A549 (cell line): Measurements from ENCODE around the gene LMOD1. TPM values are rescaled to one million over a fixed set of nuclear protein-coding genes. Genes with fewer than 3 reads are reported as not detected.

Experiments
- ATAC-seq, 2 experiments: fragments of 200-7000 bp in 1 of 2; fragments of >200 bp in 1 of 2; cut with Nextera tagmentation in 1 of 2; cut with Tn5 transposase in 1 of 2; 3 replicates each; pipeline versions ENCODE4 v1.8.0 to v1.9.1; 2018 to 2020; ENCODE audit warnings: mild to moderate bottlenecking in 1 of 2, moderate library complexity in 1 of 2
- CTCF ChIA-PET: fragments of 300-600 bp; sonication (Branson Sonifier 250); formaldehyde crosslinking; extraction: SDS; loops from one replicate; lab custom pipeline; 2021; ENCODE audit warnings: antibody characterized with exemption, inconsistent platforms; lab: Yijun Ruan, JAX
- POLR2A ChIA-PET: fragments of 350-600 bp; formaldehyde crosslinking; extraction: SDS; loops from one replicate; lab custom pipeline; 2021; ENCODE audit warnings: antibody characterized with exemption, inconsistent platforms; lab: Yijun Ruan, JAX
- DNase-seq, 2 experiments: peaks; one replicate each; pipeline versions ENCODE4 v3.0.0 to v3.0.0-alpha.2; 2011 to 2016; ENCODE audit warnings: low read depth in 1 of 2, low spot score in 1 of 2
- FAIRE-seq: peaks from 2 replicates; lab custom pipeline; 2011; peaks lifted over from hg19 to GRCh38; lab: Jason Lieb, UNC
- H3K27ac ChIP-seq, 2 experiments: fragments of >200 bp; sonication (Bioruptor Twin); formaldehyde crosslinking; 3 replicates each; pipeline ENCODE4 v1.5.1; 2016 to 2017
- H3K4me1 ChIP-seq: fragments of >200 bp; sonication (Bioruptor Twin); formaldehyde crosslinking; 3 replicates; pipeline ENCODE4 v1.6.1; 2016
- H3K4me2 ChIP-seq: fragments of >200 bp; sonication (Bioruptor Twin); formaldehyde crosslinking; 3 replicates; pipeline ENCODE4 v1.6.1; 2016
- H3K4me3 ChIP-seq: fragments of >200 bp; sonication (Bioruptor Twin); formaldehyde crosslinking; 3 replicates; pipeline ENCODE4 v1.5.1; 2016
- H3K9me3 ChIP-seq: fragments of >200 bp; sonication (Bioruptor Twin); formaldehyde crosslinking; 3 replicates; pipeline ENCODE4 v1.6.1; 2016
- CBX8 ChIP-seq: fragments of 200-600 bp; sonication (generic); IDR thresholded peaks from 2 replicates; pipeline ENCODE4 v1.6.1; 2016
- EHF ChIP-seq: fragments of 250-450 bp; sonication (Bioruptor Pico); IDR thresholded peaks from 2 replicates; pipeline ENCODE4 v1.5.0; 2020; ENCODE audit warnings: mild to moderate bottlenecking
- EHMT2 ChIP-seq: fragments of 200-600 bp; sonication (generic); IDR thresholded peaks from 2 replicates; pipeline ENCODE4 v1.6.1; 2016; ENCODE audit warnings: antibody characterized with exemption, low read depth, mild to moderate bottlenecking, moderate library complexity
- FOSB ChIP-seq: fragments of 250-450 bp; sonication (Bioruptor Pico); IDR thresholded peaks from 2 replicates; pipeline ENCODE4 v1.5.0; 2020; ENCODE audit warnings: mild to moderate bottlenecking, moderate library complexity
- FOSL2 ChIP-seq, 2 experiments: fragments of 450-650 bp in 1 of 2; fragments of >200 bp in 1 of 2; sonication (Bioruptor Twin) in 1 of 2; formaldehyde crosslinking; IDR thresholded peaks; 2 replicates each; pipeline versions ENCODE4 v1.5.0 to v1.6.1; 2016 to 2020; ENCODE audit warnings: mild to moderate bottlenecking in 1 of 2, moderate library complexity in 1 of 2
- HOXA7 ChIP-seq: fragments of 250-450 bp; sonication (Bioruptor Pico); IDR thresholded peaks from 2 replicates; pipeline ENCODE4 v1.5.0; 2020; ENCODE audit warnings: mild to moderate bottlenecking, moderate library complexity
- JUN ChIP-seq, 2 experiments: fragments of >200 bp; sonication (Bioruptor Twin); formaldehyde crosslinking; IDR thresholded peaks; 2 replicates in 1 of 2; 3 replicates in 1 of 2; pipeline ENCODE4 v1.6.1; 2016 to 2017
- KDM1A ChIP-seq: fragments of 200-600 bp; sonication (generic); IDR thresholded peaks from 2 replicates; pipeline ENCODE4 v1.6.1; 2016; ENCODE audit warnings: low read depth, mild to moderate bottlenecking
- KDM5A ChIP-seq: fragments of 200-600 bp; sonication (generic); IDR thresholded peaks from 2 replicates; pipeline ENCODE4 v1.6.1; 2016; ENCODE audit warnings: antibody characterized with exemption, mild to moderate bottlenecking
- RFX5 ChIP-seq: fragments of 450-650 bp; IDR thresholded peaks from 2 replicates; pipeline ENCODE4 v1.7.1; 2014; ENCODE audit warnings: antibody characterized with exemption, mild to moderate bottlenecking, moderate library complexity
- RNF2 ChIP-seq: fragments of 200-600 bp; sonication (generic); IDR thresholded peaks from 2 replicates; pipeline ENCODE4 v1.6.1; 2016; ENCODE audit warnings: low read depth, mild to moderate bottlenecking, antibody characterized with exemption, moderate library complexity, borderline replicate concordance
- SMC3 ChIP-seq: fragments of >200 bp; sonication (Bioruptor Twin); formaldehyde crosslinking; IDR thresholded peaks from 3 replicates; pipeline ENCODE4 v1.6.1; 2018; ENCODE audit warnings: inconsistent platforms
- SREBF2 ChIP-seq: fragments of 450-650 bp; IDR thresholded peaks from 2 replicates; pipeline ENCODE4 v1.6.1; 2014; ENCODE audit warnings: mild to moderate bottlenecking, moderate library complexity
- ZNF302 ChIP-seq: fragments of 250-450 bp; sonication (Bioruptor Pico); IDR thresholded peaks from 2 replicates; pipeline ENCODE4 v1.9.0; 2021; ENCODE audit warnings: inconsistent platforms, mild to moderate bottlenecking, moderate library complexity
- WGBS: methylation state at CpG from one replicate; pipeline ENCODE4 v1.1.6; 2017; ENCODE audit errors: missing lambda C conversion rate; 5-methylcytosine and 5-hydroxymethylcytosine counted together
- polyA plus RNA-seq, 4 experiments: library from polyadenylated mRNA; depleted of rRNA in 3 of 4; stranded (reverse); fragments of >200 nt; fragmentation: RNase III in 1 of 4; extraction: RNeasy Plus Mini Kit Qiagen cat#74134 plus additional on column Dnase treatment in 1 of 4; gene quantifications; 2 replicates in 3 of 4; 3 replicates in 1 of 4; pipeline ENCODE4 v1.2.3, GENCODE V29; 2011 to 2017
- TF ChIP-seq, protein P1 (sequence below): fragments of 250-450 bp; sonication (Bioruptor Pico); IDR thresholded peaks from 2 replicates; pipeline ENCODE4 v1.5.0; 2021; ENCODE audit warnings: mild to moderate bottlenecking, moderate library complexity, borderline replicate concordance
- TF ChIP-seq, protein P2 (sequence below): fragments of >200 bp; sonication (Bioruptor Twin); formaldehyde crosslinking; IDR thresholded peaks from 3 replicates; pipeline ENCODE4 v1.5.1; 2016
- TF ChIP-seq, protein P3 (sequence below): fragments of >200 bp; sonication (Bioruptor Twin); formaldehyde crosslinking; IDR thresholded peaks from 3 replicates; pipeline ENCODE4 v1.6.1; 2016

Gene LMOD1
- polyA plus RNA-seq, 2 of the 4 experiments (the other 2 are of a cell fraction) = not detected

DNA sequence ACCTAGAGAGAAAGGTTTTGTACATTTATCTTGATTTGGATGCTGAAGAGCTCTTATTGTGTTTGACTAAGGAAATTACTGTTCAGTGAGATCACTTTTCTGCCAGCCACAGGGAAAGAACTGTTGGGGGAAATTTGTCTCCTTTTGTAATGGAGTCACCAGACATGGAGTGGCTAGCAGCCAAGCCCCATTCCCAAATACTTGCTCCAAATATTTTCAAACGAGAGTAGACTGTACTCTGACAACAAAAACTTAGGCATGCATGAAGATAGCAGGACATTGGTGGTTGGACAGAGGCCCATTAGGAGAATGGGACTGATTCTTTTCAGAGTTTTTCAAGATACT, 96.3 kb downstream of the LMOD1 start:
- no peak for FAIRE-seq
- Histone ChIP-seq H3K4me3 (no peak overlapping the region), H3K9me3 (no peaks in the 10 kb centered on the region), H3K4me1 (peaks cover 18% of the 10 kb centered on the region), H3K27ac (peak overlapping the region in 1 of 2 experiments; percentile 1; a peak in 1 of 6 replicates), H3K4me2 (peak overlapping the region; percentile 5; the same call in 1 of the 3 replicates)
- TF ChIP-seq HOXA7 (CRISPR knock-in tag) = no peak
- no peak for TF ChIP-seq ZNF302 (CRISPR knock-in tag)
- TF ChIP-seq, protein P1, sequence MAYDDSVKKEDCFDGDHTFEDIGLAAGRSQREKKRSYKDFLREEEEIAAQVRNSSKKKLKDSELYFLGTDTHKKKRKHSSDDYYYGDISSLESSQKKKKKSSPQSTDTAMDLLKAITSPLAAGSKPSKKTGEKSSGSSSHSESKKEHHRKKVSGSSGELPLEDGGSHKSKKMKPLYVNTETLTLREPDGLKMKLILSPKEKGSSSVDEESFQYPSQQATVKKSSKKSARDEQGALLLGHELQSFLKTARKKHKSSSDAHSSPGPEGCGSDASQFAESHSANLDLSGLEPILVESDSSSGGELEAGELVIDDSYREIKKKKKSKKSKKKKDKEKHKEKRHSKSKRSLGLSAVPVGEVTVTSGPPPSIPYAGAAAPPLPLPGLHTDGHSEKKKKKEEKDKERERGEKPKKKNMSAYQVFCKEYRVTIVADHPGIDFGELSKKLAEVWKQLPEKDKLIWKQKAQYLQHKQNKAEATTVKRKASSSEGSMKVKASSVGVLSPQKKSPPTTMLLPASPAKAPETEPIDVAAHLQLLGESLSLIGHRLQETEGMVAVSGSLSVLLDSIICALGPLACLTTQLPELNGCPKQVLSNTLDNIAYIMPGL (CRISPR knock-in tag) = no peak
- no peak for TF ChIP-seq KDM5A
- TF ChIP-seq EHF (CRISPR knock-in tag) = no peak
- TF ChIP-seq, protein P2, sequence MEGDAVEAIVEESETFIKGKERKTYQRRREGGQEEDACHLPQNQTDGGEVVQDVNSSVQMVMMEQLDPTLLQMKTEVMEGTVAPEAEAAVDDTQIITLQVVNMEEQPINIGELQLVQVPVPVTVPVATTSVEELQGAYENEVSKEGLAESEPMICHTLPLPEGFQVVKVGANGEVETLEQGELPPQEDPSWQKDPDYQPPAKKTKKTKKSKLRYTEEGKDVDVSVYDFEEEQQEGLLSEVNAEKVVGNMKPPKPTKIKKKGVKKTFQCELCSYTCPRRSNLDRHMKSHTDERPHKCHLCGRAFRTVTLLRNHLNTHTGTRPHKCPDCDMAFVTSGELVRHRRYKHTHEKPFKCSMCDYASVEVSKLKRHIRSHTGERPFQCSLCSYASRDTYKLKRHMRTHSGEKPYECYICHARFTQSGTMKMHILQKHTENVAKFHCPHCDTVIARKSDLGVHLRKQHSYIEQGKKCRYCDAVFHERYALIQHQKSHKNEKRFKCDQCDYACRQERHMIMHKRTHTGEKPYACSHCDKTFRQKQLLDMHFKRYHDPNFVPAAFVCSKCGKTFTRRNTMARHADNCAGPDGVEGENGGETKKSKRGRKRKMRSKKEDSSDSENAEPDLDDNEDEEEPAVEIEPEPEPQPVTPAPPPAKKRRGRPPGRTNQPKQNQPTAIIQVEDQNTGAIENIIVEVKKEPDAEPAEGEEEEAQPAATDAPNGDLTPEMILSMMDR = no peak
- no peak for TF ChIP-seq SREBF2
- no peak for TF ChIP-seq EHMT2
- TF ChIP-seq RFX5 = no peak
- TF ChIP-seq JUN (IDR thresholded peaks at IDR 0.05) = no peak
- TF ChIP-seq, protein P3, sequence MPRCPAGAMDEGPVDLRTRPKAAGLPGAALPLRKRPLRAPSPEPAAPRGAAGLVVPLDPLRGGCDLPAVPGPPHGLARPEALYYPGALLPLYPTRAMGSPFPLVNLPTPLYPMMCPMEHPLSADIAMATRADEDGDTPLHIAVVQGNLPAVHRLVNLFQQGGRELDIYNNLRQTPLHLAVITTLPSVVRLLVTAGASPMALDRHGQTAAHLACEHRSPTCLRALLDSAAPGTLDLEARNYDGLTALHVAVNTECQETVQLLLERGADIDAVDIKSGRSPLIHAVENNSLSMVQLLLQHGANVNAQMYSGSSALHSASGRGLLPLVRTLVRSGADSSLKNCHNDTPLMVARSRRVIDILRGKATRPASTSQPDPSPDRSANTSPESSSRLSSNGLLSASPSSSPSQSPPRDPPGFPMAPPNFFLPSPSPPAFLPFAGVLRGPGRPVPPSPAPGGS = no peak
- TF ChIP-seq CBX8 = no peak
- TF ChIP-seq RNF2 = no peak
- TF ChIP-seq FOSB (CRISPR knock-in tag) = no peak
- TF ChIP-seq KDM1A = no peak
- TF ChIP-seq SMC3 = no peak
- CTCF ChIA-PET = interaction anchor here (0.9 to 3.0 kb wide), 5 partner anchors 10 to 319 kb away, joined by 4 to 9 read pairs (median 5); no protein-coding TSS in a partner anchor
- ATAC-seq = peak in 1 of 2 experiments; percentile 26; a peak in 1 of 6 replicates
- POLR2A ChIA-PET = interaction anchor here (1.3 kb wide), 1 partner anchor 20 kb away, joined by 3 read pairs; no protein-coding TSS in a partner anchor
- 20% methylated on average over 1 of the region's 1 CpG for WGBS
- no peak for DNase-seq

DNA sequence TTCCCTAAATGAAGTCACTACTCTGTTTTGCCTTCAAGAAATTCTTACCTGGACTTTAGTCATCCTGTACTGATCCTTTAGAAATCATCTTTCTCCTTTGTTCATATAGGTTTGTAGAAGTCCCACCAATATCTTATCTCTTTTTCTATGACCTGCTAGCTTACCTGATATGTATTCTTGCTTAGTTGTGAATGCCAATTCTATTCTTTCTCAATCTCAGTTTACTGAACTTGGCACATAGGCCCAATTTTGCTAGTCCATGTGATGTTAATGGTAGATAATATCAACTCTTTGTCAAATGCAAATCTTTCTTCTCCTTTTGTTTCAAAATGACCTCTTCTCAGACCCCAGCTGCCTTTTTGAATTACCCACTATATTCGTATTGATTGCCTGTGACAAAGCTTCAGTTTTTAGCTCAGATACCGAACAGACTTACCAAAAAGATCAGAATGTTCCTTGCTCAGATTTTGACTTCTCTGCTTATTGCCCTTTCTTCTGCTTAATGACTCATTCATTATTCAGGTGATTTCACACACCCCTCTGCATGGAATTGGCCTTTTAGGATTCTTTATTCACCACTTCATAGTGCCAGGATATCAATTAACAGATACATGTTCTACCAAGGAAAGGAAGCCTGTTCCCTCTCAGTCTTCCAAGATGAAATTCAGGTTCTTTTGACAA, 96.8 kb downstream of the LMOD1 start:
- Histone ChIP-seq H3K4me1 (peaks cover 18% of the 10 kb centered on the region), H3K27ac (peak overlapping the region in 1 of 2 experiments; percentile 1; a peak in 1 of 6 replicates), H3K4me3 (no peak overlapping the region), H3K4me2 (peak overlapping the region; percentile 5; the same call in 1 of the 3 replicates), H3K9me3 (no peaks in the 10 kb centered on the region)
- ChIA-PET CTCF (interaction anchor here (0.9 to 3.0 kb wide), 8 partner anchors 10 to 368 kb away, joined by 3 to 9 read pairs (median 4); no protein-coding TSS in a partner anchor), POLR2A (no interaction called here)
- TF ChIP-seq, protein P1 (CRISPR knock-in tag) = no peak
- no peak for TF ChIP-seq FOSL2 (IDR thresholded peaks at IDR 0.05)
- TF ChIP-seq FOSL2 (CRISPR knock-in tag; IDR thresholded peaks at IDR 0.05) = 0 out of 2 replicates have a peak, but pooled peaks have one; percentile 24
- no peak for DNase-seq
- FAIRE-seq = no peak
- ATAC-seq = no peak
- WGBS = 90% methylated on average over 2 of the region's 2 CpGs
